Measurements from ENCODE around the gene PCBP1.
"Not testable (repeated sequence)": the region's sequence is repeated elsewhere in the genome, so short reads cannot be mapped to it uniquely, and the experiment has no call there.

- TF ChIP-seq CTCF (IDR thresholded peaks at IDR 0.05; ENCODE audit: insufficient read depth, low read length); GABPA (IDR thresholded peaks at IDR 0.05; ENCODE audit: low read depth): not testable (repeated sequence)
Measured at GRCh38 chr2:70131344-70132143, 44.3 kb downstream of the PCBP1 start.
